Stomach (tissue), 9 donors: ENCODE data around the gene KDM2A. TPM values are rescaled to one million over a fixed set of nuclear protein-coding genes. Genes with fewer than 3 reads are reported as not detected.

Source experiments
- DNase-seq, 2 donors: peaks; one replicate each; pipeline versions ENCODE4 v3.0.0 to v3.0.0-alpha.2; 2013 to 2019
- H3K27ac ChIP-seq, 5 donors: fragments of 200-600 bp in 4 of 5; sonication (generic) in 4 of 5; one replicate each; pipeline ENCODE4 v1.5.1; 2013 to 2019; ENCODE audit warnings: mild to moderate bottlenecking in 1 of 5, moderate library complexity in 1 of 5
- H3K27me3 ChIP-seq, 3 donors: fragments of 200-600 bp; sonication (generic); one replicate each; pipeline ENCODE4 v1.5.1; 2017 to 2019; ENCODE audit warnings: mixed run types in 1 of 3
- H3K36me3 ChIP-seq, 4 donors: fragments of 200-600 bp; sonication (generic); 1 replicate in 3 of 4; 2 replicates in 1 of 4; pipeline ENCODE4 v1.5.1; 2016 to 2019
- H3K4me1 ChIP-seq, 4 donors: fragments of 200-600 bp; sonication (generic); one replicate each; pipeline ENCODE4 v1.5.1; 2016 to 2019
- H3K4me3 ChIP-seq, 4 donors: fragments of 200-600 bp; sonication (generic) in 3 of 4; one replicate each; pipeline ENCODE4 v1.5.1; 2016 to 2019; ENCODE audit warnings: mild to moderate bottlenecking in 1 of 4
- H3K9me3 ChIP-seq, 4 donors: fragments of 200-600 bp; sonication (generic); one replicate each; pipeline ENCODE4 v1.5.1; 2016 to 2019
- CTCF ChIP-seq, 7 experiments: fragments of 450-650 bp in 4 of 7; fragments of 200-600 bp in 3 of 7; sonication (generic) in 3 of 7; IDR thresholded peaks; one replicate each; pipeline ENCODE4 v1.5.1; 2016 to 2019; ENCODE audit warnings: antibody characterized with exemption in 7 of 7, control low read depth in 2 of 7, mild to moderate bottlenecking in 1 of 7
- EP300 ChIP-seq: sonication (generic); formaldehyde crosslinking; IDR thresholded peaks from one replicate; pipeline ENCODE4 v1.6.1; 2017; ENCODE audit warnings: antibody characterized with exemption
- POLR2A ChIP-seq, 4 donors: fragments of 450-650 bp; IDR thresholded peaks; one replicate each; pipeline ENCODE4 v1.6.1; 2016; ENCODE audit warnings: antibody characterized with exemption in 4 of 4, control low read depth in 2 of 4, mild to moderate bottlenecking in 1 of 4, moderate library complexity in 1 of 4
- POLR2AphosphoS5 ChIP-seq, 3 donors: sonication (generic); formaldehyde crosslinking; IDR thresholded peaks; one replicate each; pipeline ENCODE4 v1.6.1; 2016; ENCODE audit warnings: antibody characterized with exemption in 3 of 3
- WGBS, 5 donors: extraction: QIAGEN DNeasy Blood & Tissue Kit in 3 of 5; methylation state at CpG; one replicate each; pipeline versions ENCODE4 v1.1.5 to v1.1.7; 2013 to 2018; 5-methylcytosine and 5-hydroxymethylcytosine counted together
- intact Hi-C: fragments of 100-400 bp; cut with DNase I; formaldehyde crosslinking; loops from one replicate; pipeline ENCODE4 v1.15.1; 2023; ENCODE audit warnings: low total_unique reads
- polyA plus RNA-seq, 3 donors: library from polyadenylated mRNA; stranded (reverse); fragments of 200-250 nt; gene quantifications; one replicate each; pipeline ENCODE4 v1.2.3, GENCODE V29; 2013
- total RNA-seq, 5 donors: library from RNA; depleted of rRNA; stranded (reverse); fragments of >200 nt; gene quantifications; one replicate each; pipeline versions ENCODE4 v1.1.0 to v1.2.3, GENCODE V29; 2014 to 2016
- donor health status: healthy with polysubstance abuse.
- donor health status: Bipolar disorder and iron deficiency.
- donor health status: healthy.

Gene KDM2A
- total and polyA plus RNA-seq, 8 donors, result 15.4 to 125 (median 70.3) TPM

GRCh38 chr11:67238894-67239782 lies 120.1 kb downstream of the KDM2A start:
- H3K27me3 ChIP-seq, result no peaks in the 10 kb centered on the region
- peak overlapping the region; percentile 53 to 60 (median 56) for H3K4me3 ChIP-seq
- no peak for DNase-seq
- intact Hi-C loops, result no loop called here
- no peaks in the 10 kb centered on the region for H3K9me3 ChIP-seq
- TF ChIP-seq POLR2AphosphoS5 (IDR thresholded peaks at IDR 0.05) (no peak), EP300 (no peak), CTCF (IDR thresholded peaks at IDR 0.05) (no peak), POLR2A (IDR thresholded peaks at IDR 0.05) (no peak)
- 9 to 11% (median 10%) methylated on average over 10 of the region's 10 CpGs for WGBS, 5 donors
- peaks cover 35 to 71% (median 53%) of the 10 kb centered on the region in 4 donors for H3K4me1 ChIP-seq
- peaks cover 10 to 25% (median 15%) of the 10 kb centered on the region in 4 donors for H3K36me3 ChIP-seq
- peak overlapping the region; percentile 78 to 95 (median 93) for H3K27ac ChIP-seq

GRCh38 chr11:67239783-67240575 lies 120.9 kb downstream of the KDM2A start:
- peaks cover 32 to 67% (median 50%) of the 10 kb centered on the region in 4 donors for H3K4me1 ChIP-seq
- no peaks in the 10 kb centered on the region for H3K27me3 ChIP-seq
- intact Hi-C loops, result no loop called here
- peak overlapping the region; percentile 53 to 60 (median 56) for H3K4me3 ChIP-seq
- peak overlapping the region; percentile 80 to 95 (median 93) for H3K27ac ChIP-seq
- no peaks in the 10 kb centered on the region for H3K9me3 ChIP-seq
- peaks cover 19 to 26% (median 23%) of the 10 kb centered on the region in 4 donors for H3K36me3 ChIP-seq
- 0% methylated on average over 26 to 31 of the region's 31 CpGs for WGBS, 5 donors
- TF ChIP-seq CTCF (IDR thresholded peaks at IDR 0.05) (peak in 2 of 7 experiments; percentile 11 to 34), EP300 (no peak), POLR2A (IDR thresholded peaks at IDR 0.05) (peak in 2 of 4 donors; percentile 87 to 93), POLR2AphosphoS5 (IDR thresholded peaks at IDR 0.05) (peak; percentile 95 to 100 (median 99))
- DNase-seq, result peak; percentile 96 to 99

GRCh38 chr11:67240576-67241389 lies 121.7 kb downstream of the KDM2A start:
- intact Hi-C loops, result no loop called here
- no peaks in the 10 kb centered on the region for H3K27me3 ChIP-seq
- TF ChIP-seq EP300 (no peak), POLR2A (IDR thresholded peaks at IDR 0.05) (no peak), POLR2AphosphoS5 (IDR thresholded peaks at IDR 0.05) (peak in 2 of 3 donors; percentile 42 to 79)

GRCh38 chr11:67242548-67242947 lies 123.5 kb downstream of the KDM2A start:
- intact Hi-C loops, result no loop called here
- no peak for DNase-seq
- TF ChIP-seq EP300, result no peak
- no peak for TF ChIP-seq POLR2A (IDR thresholded peaks at IDR 0.05)
- TF ChIP-seq CTCF (IDR thresholded peaks at IDR 0.05), result no peak
- no peak for TF ChIP-seq POLR2AphosphoS5 (IDR thresholded peaks at IDR 0.05)
- H3K9me3 ChIP-seq, result no peaks in the 10 kb centered on the region
- no peaks in the 10 kb centered on the region for H3K27me3 ChIP-seq
- H3K27ac ChIP-seq, result peak overlapping the region in 3 of 5 donors; percentile 91 to 95 (median 93)
- 64 to 94% (median 81%) methylated on average over 1 of the region's 1 CpG for WGBS, 5 donors
- peak overlapping the region in 2 of 4 donors; percentile 53 to 55 for H3K4me3 ChIP-seq
- H3K4me1 ChIP-seq, result peaks cover 32 to 59% (median 48%) of the 10 kb centered on the region in 4 donors
- H3K36me3 ChIP-seq, result peaks cover 43 to 49% (median 47%) of the 10 kb centered on the region in 4 donors

More at GRCh38 chr11:67240576-67241389, 121.7 kb downstream of the KDM2A start:
- WGBS, 5 donors, result 0 to 2% (median 1%) methylated on average over 16 of the region's 16 CpGs
- peak; percentile 59 to 93 for DNase-seq
- Histone ChIP-seq H3K36me3 (peaks cover 27 to 32% (median 31%) of the 10 kb centered on the region in 4 donors), H3K4me1 (peaks cover 32 to 61% (median 48%) of the 10 kb centered on the region in 4 donors), H3K9me3 (no peaks in the 10 kb centered on the region), H3K27ac (peak overlapping the region; percentile 80 to 95 (median 93)), H3K4me3 (peak overlapping the region; percentile 53 to 60 (median 56))
